ENCODE data around the gene CYP46A1.
"Not testable (repeated sequence)": the region's sequence is repeated elsewhere in the genome, so short reads cannot be mapped to it uniquely, and the experiment has no call there.

Gene CYP46A1

GRCh38 chr14:99758872-99759545, 74.9 kb downstream of the CYP46A1 start:
- no peak for DNase-seq (ENCODE audit: low spot score)

- DNase-seq (ENCODE audit: low spot score), result no peak
Measured at GRCh38 chr14:99759546-99759925, 75.4 kb downstream of the CYP46A1 start.

- DNase-seq (ENCODE audit: low spot score), result no peak
Measured at GRCh38 chr14:99760817-99761216, 76.7 kb downstream of the CYP46A1 start.

GRCh38 chr14:99762911-99763310, 78.8 kb downstream of the CYP46A1 start:
- DNase-seq (ENCODE audit: low spot score), result not testable (repeated sequence)

GRCh38 chr14:99763527-99764221, 79.6 kb downstream of the CYP46A1 start:
- DNase-seq (ENCODE audit: low spot score), result no peak

- DNase-seq (ENCODE audit: low spot score), result no peak
Measured at GRCh38 chr14:99764222-99764706, 80.2 kb downstream of the CYP46A1 start.

GRCh38 chr14:99768381-99768780, 84.3 kb downstream of the CYP46A1 start:
- DNase-seq (ENCODE audit: low spot score), result no peak

- DNase-seq (ENCODE audit: low spot score), result no peak
Measured at GRCh38 chr14:99769123-99769522, 85.0 kb downstream of the CYP46A1 start.

- no peak for DNase-seq (ENCODE audit: low spot score)
Measured at GRCh38 chr14:99769799-99770198, 85.7 kb downstream of the CYP46A1 start.

GRCh38 chr14:99772371-99773283, 88.5 kb downstream of the CYP46A1 start:
- DNase-seq (ENCODE audit: low spot score), result no peak

GRCh38 chr14:99773521-99774497, 89.7 kb downstream of the CYP46A1 start:
- no peak for DNase-seq (ENCODE audit: low spot score)

- DNase-seq (ENCODE audit: low spot score), result peak; percentile 61
Measured at GRCh38 chr14:99774556-99775307, 90.6 kb downstream of the CYP46A1 start.

GRCh38 chr14:99775351-99775750, 91.3 kb downstream of the CYP46A1 start:
- DNase-seq (ENCODE audit: low spot score), result no peak
